Measurements from ENCODE around the gene VSTM2L.

VSTM2L gene

GRCh38 chr20:37968841-37969401 lies 66.0 kb downstream of the VSTM2L start:
- no peak for DNase-seq (ENCODE audit: low read depth)

GRCh38 chr20:37969949-37970855 lies 67.3 kb downstream of the VSTM2L start:
- no peak for DNase-seq (ENCODE audit: low read depth)

GRCh38 chr20:37970856-37971245 lies 67.9 kb downstream of the VSTM2L start:
- no peak for DNase-seq (ENCODE audit: low read depth)

GRCh38 chr20:37971561-37972127 lies 68.7 kb downstream of the VSTM2L start:
- DNase-seq (ENCODE audit: low read depth) = no peak

- DNase-seq (ENCODE audit: low read depth) = no peak
Measured at GRCh38 chr20:37972256-37973058, 69.5 kb downstream of the VSTM2L start.

DNA sequence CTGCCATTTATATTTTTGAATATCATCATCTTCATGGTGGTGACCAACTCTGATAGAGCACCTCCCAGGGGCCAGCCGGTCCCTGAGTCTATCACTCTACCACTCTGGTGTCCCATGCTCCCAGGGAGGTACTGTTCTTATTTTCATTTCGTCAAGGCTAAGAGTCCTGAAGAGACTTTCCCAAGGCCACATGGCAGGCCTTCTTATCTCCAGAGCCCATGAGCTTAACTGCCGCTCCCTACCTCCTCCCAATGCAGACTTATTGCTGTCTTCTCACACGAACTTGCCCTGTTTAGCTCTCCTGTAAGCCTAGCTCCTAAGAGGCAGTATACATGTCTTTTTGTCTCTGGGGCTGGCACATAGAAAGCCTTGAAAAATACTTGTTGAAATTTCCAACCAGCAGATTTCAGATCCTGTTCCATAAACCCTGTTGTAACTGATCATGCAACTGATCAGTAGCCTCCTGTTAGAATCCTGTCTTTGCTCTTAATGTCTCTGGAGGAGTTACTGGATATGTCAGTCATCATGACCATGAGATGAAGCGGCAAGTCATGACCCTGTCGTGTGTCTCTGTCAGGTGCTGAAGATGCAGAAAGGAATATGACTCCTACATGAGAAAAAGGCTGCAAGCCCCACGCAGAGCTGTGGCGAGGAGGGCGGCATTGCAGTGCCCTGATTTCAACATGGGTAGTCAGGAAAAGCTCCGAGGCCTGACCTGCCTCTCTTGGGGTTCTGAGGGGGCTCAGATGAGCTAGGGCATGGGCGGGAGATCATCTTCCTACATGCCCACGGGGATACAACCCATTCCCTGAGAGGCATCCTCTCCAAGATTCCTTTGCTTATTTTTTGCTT lies 70.4 kb downstream of the VSTM2L start:
- DNase-seq (ENCODE audit: low read depth) = no peak

DNA sequence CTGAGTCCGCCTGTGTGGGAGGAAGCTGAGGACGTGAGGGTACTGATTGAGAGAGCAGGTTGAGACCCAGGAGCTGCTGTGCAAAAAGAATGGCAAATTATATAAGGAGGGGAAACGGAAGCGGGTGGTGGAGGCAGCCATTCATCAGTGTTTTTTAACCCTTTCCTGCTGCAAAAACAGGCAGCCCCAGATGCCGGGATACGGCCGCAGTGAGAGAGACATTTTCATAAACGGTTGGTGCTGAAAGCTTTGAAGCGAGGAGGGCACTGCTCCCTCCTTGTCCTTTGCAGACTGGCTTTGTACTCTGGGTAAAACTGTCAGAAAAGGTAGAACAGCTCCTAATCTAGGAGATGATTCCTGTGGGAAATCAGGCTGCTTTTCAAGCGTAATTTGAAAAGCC lies 74.0 kb downstream of the VSTM2L start:
- no peak for DNase-seq (ENCODE audit: low read depth)

GRCh38 chr20:37977338-37977737 lies 74.4 kb downstream of the VSTM2L start:
- DNase-seq (ENCODE audit: low read depth) = no peak

- no peak for DNase-seq (ENCODE audit: low read depth)
Measured at GRCh38 chr20:37977786-37978185, 74.9 kb downstream of the VSTM2L start.

GRCh38 chr20:37979021-37979985 lies 76.4 kb downstream of the VSTM2L start:
- DNase-seq (ENCODE audit: low read depth) = no peak

DNA sequence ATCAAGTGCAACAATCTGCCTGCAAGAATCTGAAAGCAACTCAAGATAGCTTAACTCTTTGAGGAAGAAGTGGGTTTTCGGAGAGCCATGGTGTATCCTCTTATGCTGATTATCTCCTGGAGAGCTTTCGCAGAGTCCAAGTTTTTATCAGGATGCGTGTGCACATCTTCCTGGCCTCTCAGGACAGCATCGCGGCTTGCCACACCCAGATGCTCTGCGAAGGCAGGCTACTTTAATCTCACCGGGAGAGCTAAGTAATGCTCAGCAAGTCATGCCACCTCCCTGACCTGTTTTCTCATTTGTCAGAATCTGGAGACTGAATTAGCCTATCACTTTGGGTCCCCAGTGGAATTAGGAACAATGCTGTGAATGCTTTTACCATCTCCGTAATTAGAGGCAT lies 77.5 kb downstream of the VSTM2L start:
- no peak for DNase-seq (ENCODE audit: low read depth)

- DNase-seq (ENCODE audit: low read depth) = no peak
Measured at GRCh38 chr20:37980876-37981275, 77.9 kb downstream of the VSTM2L start.

DNA sequence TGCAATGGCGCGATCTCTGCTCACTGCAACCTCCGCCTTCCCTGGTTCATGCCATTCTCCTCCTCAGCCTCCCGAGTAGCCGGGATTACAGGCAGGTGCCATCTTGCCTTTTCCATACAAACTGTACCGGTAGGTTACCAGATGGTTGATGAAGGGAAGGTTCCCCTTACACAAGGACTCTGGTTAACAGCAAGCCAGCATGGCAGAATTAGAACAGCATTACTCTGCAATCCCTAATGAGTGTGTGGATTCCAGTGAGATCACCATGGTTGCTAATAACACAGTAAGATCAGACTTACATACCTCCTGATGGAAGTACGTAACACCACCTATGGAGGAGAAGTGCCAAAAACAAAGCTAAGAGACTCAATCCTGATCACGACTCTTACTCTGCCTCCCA lies 78.6 kb downstream of the VSTM2L start:
- no peak for DNase-seq (ENCODE audit: low read depth)

DNA sequence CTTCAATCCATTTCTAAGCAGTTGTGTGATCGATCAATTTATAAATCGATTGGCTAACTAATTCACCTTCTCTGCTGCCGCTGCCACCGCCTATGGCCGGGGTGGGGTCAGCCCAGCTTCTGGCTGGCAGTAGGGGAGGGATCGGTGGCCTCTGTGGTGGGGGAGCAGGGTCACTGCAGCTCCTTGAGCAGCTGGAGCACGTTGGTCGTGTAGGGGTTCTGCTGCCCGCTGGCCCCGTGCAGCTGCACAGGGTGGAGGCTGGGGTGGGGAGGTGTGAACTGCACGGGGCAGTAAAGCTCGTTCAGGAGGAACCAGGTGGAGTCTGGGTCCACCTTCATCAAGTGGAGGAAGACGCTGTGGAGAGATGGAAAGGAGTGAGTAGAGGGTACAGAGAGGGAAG lies 80.4 kb downstream of the VSTM2L start:
- DNase-seq (ENCODE audit: low read depth) = no peak

- DNase-seq (ENCODE audit: low read depth) = no peak
Measured at GRCh38 chr20:37984018-37984785, 81.3 kb downstream of the VSTM2L start.

- no peak for DNase-seq (ENCODE audit: low read depth)
Measured at GRCh38 chr20:37986044-37986858, 83.3 kb downstream of the VSTM2L start.

GRCh38 chr20:37986873-37987601 lies 84.1 kb downstream of the VSTM2L start:
- no peak for DNase-seq (ENCODE audit: low read depth)
